Peyer's patch (tissue), 4 donors: Measurements from ENCODE around the gene E4F1.

ENCODE experiments used
- POLR2A ChIP-seq, 2 donors: fragments of 450-650 bp; IDR thresholded peaks; one replicate each; pipeline ENCODE4 v1.5.1; 2017; ENCODE audit warnings: antibody characterized with exemption in 2 of 2, mild to moderate bottlenecking in 2 of 2, moderate library complexity in 2 of 2
- TF ChIP-seq, protein P1 (sequence below), 6 experiments: fragments of 450-650 bp in 4 of 6; fragments of 200-600 bp in 2 of 6; sonication (generic) in 1 of 6; IDR thresholded peaks; one replicate each; pipeline ENCODE4 v1.5.1; 2017 to 2019; ENCODE audit warnings: antibody characterized with exemption in 6 of 6, mild to moderate bottlenecking in 3 of 6, moderate library complexity in 1 of 6

DNA sequence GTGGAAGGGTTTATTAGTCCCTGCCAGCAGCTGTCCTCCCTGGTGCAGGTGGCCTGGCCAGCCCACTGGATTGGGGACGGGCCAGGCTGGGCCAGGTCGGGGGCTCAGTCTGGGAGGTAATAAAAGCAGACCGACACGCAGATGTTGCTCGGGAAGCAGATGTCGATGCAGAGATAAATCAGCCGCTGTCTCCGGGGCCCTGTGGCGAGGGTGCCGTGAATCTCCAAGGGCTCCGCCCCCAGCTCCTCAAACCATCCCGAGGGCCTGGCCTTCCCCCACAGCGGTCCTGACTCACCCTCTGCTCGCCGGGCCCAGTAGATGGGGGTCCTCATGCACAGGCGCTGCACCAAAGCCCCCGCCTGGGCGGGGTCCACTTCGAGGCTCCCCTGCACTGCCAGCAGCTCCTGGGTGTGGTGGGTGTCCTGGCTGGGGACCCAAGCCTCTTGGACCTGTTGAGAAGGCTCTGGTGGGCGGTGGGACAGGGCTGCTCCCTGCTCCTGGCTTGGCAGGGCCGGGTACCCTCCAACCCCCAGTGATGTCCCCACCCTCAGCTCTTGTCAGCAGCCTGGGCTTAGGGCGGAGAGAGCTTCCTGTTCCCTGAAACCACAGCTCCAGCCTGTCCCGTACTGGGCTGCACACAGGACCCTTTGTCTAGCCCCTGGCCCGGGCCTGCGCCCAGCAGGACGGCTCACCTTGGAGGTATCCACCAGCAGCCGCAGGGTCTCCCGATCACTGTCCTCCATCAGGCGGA, 14.0 kb upstream of the E4F1 start:
- no peak for TF ChIP-seq POLR2A (IDR thresholded peaks at IDR 0.05)
- TF ChIP-seq, protein P1, sequence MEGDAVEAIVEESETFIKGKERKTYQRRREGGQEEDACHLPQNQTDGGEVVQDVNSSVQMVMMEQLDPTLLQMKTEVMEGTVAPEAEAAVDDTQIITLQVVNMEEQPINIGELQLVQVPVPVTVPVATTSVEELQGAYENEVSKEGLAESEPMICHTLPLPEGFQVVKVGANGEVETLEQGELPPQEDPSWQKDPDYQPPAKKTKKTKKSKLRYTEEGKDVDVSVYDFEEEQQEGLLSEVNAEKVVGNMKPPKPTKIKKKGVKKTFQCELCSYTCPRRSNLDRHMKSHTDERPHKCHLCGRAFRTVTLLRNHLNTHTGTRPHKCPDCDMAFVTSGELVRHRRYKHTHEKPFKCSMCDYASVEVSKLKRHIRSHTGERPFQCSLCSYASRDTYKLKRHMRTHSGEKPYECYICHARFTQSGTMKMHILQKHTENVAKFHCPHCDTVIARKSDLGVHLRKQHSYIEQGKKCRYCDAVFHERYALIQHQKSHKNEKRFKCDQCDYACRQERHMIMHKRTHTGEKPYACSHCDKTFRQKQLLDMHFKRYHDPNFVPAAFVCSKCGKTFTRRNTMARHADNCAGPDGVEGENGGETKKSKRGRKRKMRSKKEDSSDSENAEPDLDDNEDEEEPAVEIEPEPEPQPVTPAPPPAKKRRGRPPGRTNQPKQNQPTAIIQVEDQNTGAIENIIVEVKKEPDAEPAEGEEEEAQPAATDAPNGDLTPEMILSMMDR (IDR thresholded peaks at IDR 0.05): no peak
